Measurements from ENCODE around the gene DENND1A.

DENND1A gene

GRCh38 chr9:123550012-123550411 is 379.9 kb downstream of the DENND1A start:
- DNase-seq (ENCODE audit: low read depth in 2 of 2): no peak
- no peak for TF ChIP-seq CTCF (IDR thresholded peaks at IDR 0.05; ENCODE audit: low read depth, low read length)
- no peak overlapping the region for H3K4me3 ChIP-seq (replicated peaks in 1 of 2; ENCODE audit: low read depth in 2 of 2, low read length in 2 of 2)

- no peak overlapping the region for H3K4me3 ChIP-seq (replicated peaks in 1 of 2; ENCODE audit: low read depth in 2 of 2, low read length in 2 of 2)
Measured at GRCh38 chr9:123548741-123549545, 381.0 kb downstream of the DENND1A start.

GRCh38 chr9:123544007-123544827 is 385.7 kb downstream of the DENND1A start:
- TF ChIP-seq CTCF (IDR thresholded peaks at IDR 0.05; ENCODE audit: low read depth, low read length): peak; percentile 82
- H3K4me3 ChIP-seq (replicated peaks in 1 of 2; ENCODE audit: low read depth in 2 of 2, low read length in 2 of 2): no peak overlapping the region
- peak; percentile 65 to 68 for DNase-seq (ENCODE audit: low read depth in 2 of 2)

More at GRCh38 chr9:123548741-123549545, 381.0 kb downstream of the DENND1A start:
- peak; percentile 24 to 32 for DNase-seq (ENCODE audit: low read depth in 2 of 2)
- no peak for TF ChIP-seq CTCF (IDR thresholded peaks at IDR 0.05; ENCODE audit: low read depth, low read length)

GRCh38 chr9:123543492-123543891 is 386.4 kb downstream of the DENND1A start:
- TF ChIP-seq CTCF (IDR thresholded peaks at IDR 0.05; ENCODE audit: low read depth, low read length): no peak
- no peak overlapping the region for H3K4me3 ChIP-seq (replicated peaks in 1 of 2; ENCODE audit: low read depth in 2 of 2, low read length in 2 of 2)
- no peak for DNase-seq (ENCODE audit: low read depth in 2 of 2)

- DNase-seq (ENCODE audit: low read depth in 2 of 2): no peak
- no peak for TF ChIP-seq CTCF (IDR thresholded peaks at IDR 0.05; ENCODE audit: low read depth, low read length)
- no peak overlapping the region for H3K4me3 ChIP-seq (replicated peaks in 1 of 2; ENCODE audit: low read depth in 2 of 2, low read length in 2 of 2)
Measured at GRCh38 chr9:123542435-123543225, 387.3 kb downstream of the DENND1A start.

GRCh38 chr9:123541411-123541810 is 388.5 kb downstream of the DENND1A start:
- DNase-seq (ENCODE audit: low read depth in 2 of 2): no peak
- H3K4me3 ChIP-seq (replicated peaks in 1 of 2; ENCODE audit: low read depth in 2 of 2, low read length in 2 of 2): no peak overlapping the region
- TF ChIP-seq CTCF (IDR thresholded peaks at IDR 0.05; ENCODE audit: low read depth, low read length): no peak
